Astrocyte of the spinal cord (primary cell): ENCODE data around the gene PLEKHG2.

Experiments
- DNase-seq: peaks from one replicate; pipeline ENCODE4 v3.0.0; 2011; ENCODE audit warnings: low read depth, low spot score
- H3K4me3 ChIP-seq: 2 replicates; pipeline ENCODE4 v1.5.1; 2011; ENCODE audit warnings: low read depth, mild to moderate bottlenecking, low read length, moderate library complexity
- in situ Hi-C: cut with HindIII; loops from 2 replicates; pipeline ENCODE4 v1.10.0; 2017; ENCODE audit warnings: low sequenced_read_pairs
- TF ChIP-seq, protein P1 (sequence below): IDR thresholded peaks from 2 replicates; pipeline ENCODE4 v1.5.1; 2012; ENCODE audit warnings: low read depth, mild to moderate bottlenecking, low read length, inconsistent platforms

Gene PLEKHG2

GRCh38 chr19:39411081-39411831, 1.2 kb upstream of the PLEKHG2 start:
- H3K4me3 ChIP-seq: no peak overlapping the region
- in situ Hi-C loops: no loop called here
- DNase-seq: peak; percentile 65
- TF ChIP-seq, protein P1, sequence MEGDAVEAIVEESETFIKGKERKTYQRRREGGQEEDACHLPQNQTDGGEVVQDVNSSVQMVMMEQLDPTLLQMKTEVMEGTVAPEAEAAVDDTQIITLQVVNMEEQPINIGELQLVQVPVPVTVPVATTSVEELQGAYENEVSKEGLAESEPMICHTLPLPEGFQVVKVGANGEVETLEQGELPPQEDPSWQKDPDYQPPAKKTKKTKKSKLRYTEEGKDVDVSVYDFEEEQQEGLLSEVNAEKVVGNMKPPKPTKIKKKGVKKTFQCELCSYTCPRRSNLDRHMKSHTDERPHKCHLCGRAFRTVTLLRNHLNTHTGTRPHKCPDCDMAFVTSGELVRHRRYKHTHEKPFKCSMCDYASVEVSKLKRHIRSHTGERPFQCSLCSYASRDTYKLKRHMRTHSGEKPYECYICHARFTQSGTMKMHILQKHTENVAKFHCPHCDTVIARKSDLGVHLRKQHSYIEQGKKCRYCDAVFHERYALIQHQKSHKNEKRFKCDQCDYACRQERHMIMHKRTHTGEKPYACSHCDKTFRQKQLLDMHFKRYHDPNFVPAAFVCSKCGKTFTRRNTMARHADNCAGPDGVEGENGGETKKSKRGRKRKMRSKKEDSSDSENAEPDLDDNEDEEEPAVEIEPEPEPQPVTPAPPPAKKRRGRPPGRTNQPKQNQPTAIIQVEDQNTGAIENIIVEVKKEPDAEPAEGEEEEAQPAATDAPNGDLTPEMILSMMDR: no peak

DNA sequence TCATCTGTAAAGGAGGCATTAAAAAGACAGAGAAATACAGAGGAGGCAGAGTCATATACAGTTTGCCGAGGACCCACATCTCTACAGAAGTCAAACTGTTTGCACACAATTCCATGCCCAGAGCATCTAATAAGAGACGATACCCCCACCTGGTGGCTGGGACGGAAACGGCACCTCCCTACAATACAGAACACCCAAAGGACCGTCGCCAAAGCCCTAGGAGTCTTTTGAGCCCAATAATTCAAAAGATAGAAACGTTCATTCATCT, 703 bp upstream of the PLEKHG2 start:
- TF ChIP-seq, protein P1: peak; percentile 90

DNA sequence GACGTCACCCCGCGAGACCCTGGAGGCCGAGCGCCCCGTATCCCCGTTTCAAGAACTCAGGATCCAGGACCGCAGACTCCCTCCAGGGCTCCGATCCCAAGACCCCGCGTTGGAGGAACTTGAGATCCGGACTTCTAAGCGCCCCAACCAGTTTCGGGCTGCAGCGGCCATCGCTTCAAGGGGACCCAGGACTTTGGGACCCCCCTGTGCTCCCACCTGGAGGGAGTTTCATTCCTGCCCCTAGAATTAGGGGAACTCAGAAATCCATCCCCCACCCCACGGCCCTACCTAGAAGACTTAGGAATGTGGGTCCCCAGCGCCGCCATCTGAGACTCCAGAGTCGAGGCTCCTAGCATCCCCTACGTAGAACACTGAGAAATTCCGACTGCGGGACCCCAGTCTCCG, 400 bp downstream of the PLEKHG2 start:
- in situ Hi-C loops: no loop called here

More for the DNA sequence above, 703 bp upstream of the PLEKHG2 start:
- peak overlapping the region; percentile 97 for H3K4me3 ChIP-seq
- peak; percentile 95 for DNase-seq
- in situ Hi-C loops: no loop called here

DNA sequence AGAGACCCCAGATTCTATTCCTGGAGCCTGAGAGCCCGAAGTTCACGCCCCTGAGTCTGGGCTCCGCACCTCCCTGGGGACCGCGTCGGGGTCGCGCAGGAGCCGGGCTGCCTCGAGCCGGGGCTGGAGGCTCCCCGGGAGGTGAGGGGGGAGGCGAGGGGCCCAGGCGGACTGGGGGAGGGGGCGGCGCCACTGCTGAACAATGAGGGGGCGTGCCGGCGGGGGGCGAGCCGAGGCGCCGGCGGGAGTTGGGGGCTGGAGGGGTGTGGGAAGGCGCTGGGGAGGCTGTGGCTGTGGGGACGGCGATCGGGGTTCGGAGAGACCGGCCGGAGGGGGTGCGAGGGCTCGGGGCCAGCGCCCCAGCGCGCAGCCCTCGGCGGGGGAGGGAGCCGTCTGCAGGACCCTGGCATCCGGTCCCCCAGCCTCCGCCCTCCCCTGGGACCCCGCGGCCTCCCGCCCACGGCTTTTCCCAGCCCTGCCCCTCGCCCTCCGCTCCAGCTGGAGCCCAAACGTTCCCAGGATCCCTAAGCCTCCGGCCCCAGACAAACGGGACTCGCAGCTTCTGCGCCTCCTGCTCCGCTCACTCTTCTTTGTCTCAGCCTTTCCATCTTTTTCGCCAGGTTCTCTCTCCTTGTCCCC, 922 bp downstream of the PLEKHG2 start:
- in situ Hi-C loops: no loop called here

More for the DNA sequence above, 400 bp downstream of the PLEKHG2 start:
- TF ChIP-seq, protein P1: no peak
- no peak for DNase-seq
- peak overlapping the region; percentile 97 for H3K4me3 ChIP-seq

DNA sequence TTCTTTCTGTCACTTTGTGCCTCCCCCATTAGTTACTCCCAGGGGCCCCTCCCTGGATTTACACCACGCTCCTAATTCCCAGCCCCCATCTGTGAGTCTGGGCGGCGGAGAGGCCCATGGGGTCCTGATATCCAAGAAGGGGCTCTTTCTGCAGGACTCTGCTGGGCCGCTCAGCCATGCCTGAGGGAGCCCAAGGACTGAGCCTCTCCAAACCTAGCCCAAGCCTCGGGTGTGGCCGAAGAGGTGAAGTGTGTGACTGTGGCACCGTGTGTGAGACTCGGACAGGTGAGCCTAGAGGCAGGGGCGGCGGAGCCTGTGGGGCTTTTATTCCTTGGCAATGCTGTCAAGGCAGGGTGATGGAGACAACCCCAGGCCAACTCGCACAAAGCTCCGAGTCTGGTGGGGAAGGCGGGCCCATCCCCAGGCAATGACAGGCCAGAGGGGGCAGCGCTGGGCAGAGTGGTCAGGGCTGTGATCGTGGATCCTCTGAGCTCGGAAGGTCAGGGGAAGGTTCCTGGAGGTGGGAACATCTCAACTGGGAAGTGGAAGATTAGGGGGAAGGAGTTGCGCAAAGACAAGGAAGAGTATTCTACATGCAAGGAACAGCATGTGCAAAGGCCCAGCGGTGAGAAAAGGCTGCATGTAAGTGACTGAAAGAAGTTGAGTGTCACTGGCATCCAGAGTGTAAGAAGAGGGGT, 1.6 kb downstream of the PLEKHG2 start:
- in situ Hi-C loops: no loop called here
- peak overlapping the region; percentile 97 for H3K4me3 ChIP-seq
- TF ChIP-seq, protein P1: peak; percentile 42
- DNase-seq: no peak

More for the DNA sequence above, 922 bp downstream of the PLEKHG2 start:
- TF ChIP-seq, protein P1: no peak
- H3K4me3 ChIP-seq: peak overlapping the region; percentile 97
- DNase-seq: peak; percentile 63

DNA sequence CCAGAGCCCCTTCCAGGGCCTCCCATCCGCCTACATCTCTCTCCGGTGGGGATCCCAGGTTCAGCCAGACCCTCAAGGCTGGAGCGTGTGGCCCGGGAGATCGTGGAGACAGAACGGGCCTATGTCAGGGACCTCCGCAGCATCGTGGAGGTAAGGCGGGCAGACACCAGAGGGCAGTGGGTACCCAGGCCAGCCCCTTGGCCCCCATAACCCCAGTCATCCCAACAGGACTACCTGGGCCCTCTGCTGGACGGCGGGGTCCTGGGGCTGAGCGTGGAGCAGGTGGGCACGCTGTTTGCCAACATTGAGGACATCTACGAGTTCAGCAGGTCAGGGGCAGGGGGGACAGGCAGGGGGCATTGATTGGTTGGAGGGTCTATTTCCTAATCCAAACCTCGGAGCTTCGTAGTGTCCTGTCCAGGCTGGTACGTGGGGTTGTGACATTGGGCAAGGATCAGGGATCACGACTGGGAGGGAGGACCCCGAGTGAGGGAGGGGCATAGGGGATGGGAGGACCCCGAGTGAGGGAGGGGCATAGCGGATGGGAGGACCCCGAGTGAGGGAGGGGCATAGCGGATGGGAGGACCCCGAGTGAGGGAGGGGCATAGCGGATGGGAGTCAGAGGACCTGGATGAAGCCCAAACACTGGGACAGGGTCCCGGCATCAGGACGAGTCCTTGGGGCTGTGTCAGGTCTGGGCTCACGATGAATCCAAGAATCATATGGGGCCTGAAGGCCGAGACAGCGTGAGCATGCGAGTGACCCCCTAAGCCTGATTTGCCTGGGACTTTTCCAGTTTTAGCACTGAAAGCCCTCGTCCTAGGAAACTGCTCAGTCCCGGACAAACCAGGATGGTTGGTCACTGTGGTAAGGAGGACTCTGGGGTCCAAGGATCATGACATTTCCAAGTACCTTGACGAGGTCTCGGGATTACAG, 2.9 kb downstream of the PLEKHG2 start:
- in situ Hi-C loops: no loop called here
- peak overlapping the region; percentile 97 for H3K4me3 ChIP-seq
- DNase-seq: no peak
- TF ChIP-seq, protein P1: no peak
